Brain microvascular endothelial cell (primary cell): Measurements from ENCODE around the gene ITGB5.
A peak's percentile ranks its signal among the peaks of the same experiment; 100 is the strongest.

Source experiments
- DNase-seq: peaks from one replicate; pipeline ENCODE4 v3.0.0-alpha.2; 2020
- H3K27ac ChIP-seq: fragments of 250-450 bp; sonication (Bioruptor Pico); 2 replicates; pipeline ENCODE4 v1.5.1; 2020; ENCODE audit warnings: mild to moderate bottlenecking, moderate library complexity
- H3K27me3 ChIP-seq: fragments of 250-450 bp; sonication (Bioruptor Pico); replicated peaks from 2 replicates; pipeline ENCODE4 v1.5.1; 2020; ENCODE audit warnings: mild to moderate bottlenecking
- H3K36me3 ChIP-seq: fragments of 250-450 bp; sonication (Bioruptor Pico); replicated peaks from 2 replicates; pipeline ENCODE4 v1.5.1; 2020; ENCODE audit warnings: mild to moderate bottlenecking
- H3K4me3 ChIP-seq: 2 replicates; pipeline ENCODE4 v1.5.1; 2011; ENCODE audit warnings: low read depth, mild to moderate bottlenecking, control low read depth, low read length, moderate library complexity
- CTCF ChIP-seq: IDR thresholded peaks from 2 replicates; pipeline ENCODE4 v1.5.1; 2011; ENCODE audit warnings: low read depth, mild to moderate bottlenecking, moderate library complexity, low read length, control low read depth, inconsistent platforms; ENCODE audit errors: missing control alignments
- in situ Hi-C: cut with HindIII; loops from 2 replicates; pipeline ENCODE4 v1.10.0; 2017; ENCODE audit warnings: low sequenced_read_pairs, low pct_ligation_motif_present

Gene ITGB5

GRCh38 chr3:124928333-124929202, 41.4 kb upstream of the ITGB5 start:
- Histone ChIP-seq H3K27me3 (no peaks in the 10 kb centered on the region), H3K27ac (no peak overlapping the region), H3K36me3 (no peaks in the 10 kb centered on the region), H3K4me3 (no peak overlapping the region)
- TF ChIP-seq CTCF = peak; percentile 79
- in situ Hi-C loops = no loop called here
- DNase-seq = peak; percentile 72

GRCh38 chr3:124927574-124928045, 40.4 kb upstream of the ITGB5 start:
- DNase-seq = no peak
- in situ Hi-C loops = no loop called here
- no peak for TF ChIP-seq CTCF

GRCh38 chr3:124926426-124927101, 39.4 kb upstream of the ITGB5 start:
- no peak for DNase-seq
- no peaks in the 10 kb centered on the region for H3K36me3 ChIP-seq
- in situ Hi-C loops = no loop called here
- H3K27me3 ChIP-seq = no peaks in the 10 kb centered on the region
- no peak overlapping the region for H3K27ac ChIP-seq
- no peak for TF ChIP-seq CTCF
- H3K4me3 ChIP-seq = no peak overlapping the region

More at GRCh38 chr3:124927574-124928045, 40.4 kb upstream of the ITGB5 start:
- Histone ChIP-seq H3K36me3 (no peaks in the 10 kb centered on the region), H3K27ac (no peak overlapping the region), H3K27me3 (no peaks in the 10 kb centered on the region), H3K4me3 (no peak overlapping the region)

GRCh38 chr3:124924741-124925140, 37.6 kb upstream of the ITGB5 start:
- in situ Hi-C loops = no loop called here
- Histone ChIP-seq H3K27me3 (no peaks in the 10 kb centered on the region), H3K4me3 (no peak overlapping the region), H3K36me3 (no peaks in the 10 kb centered on the region), H3K27ac (no peak overlapping the region)
- DNase-seq = no peak
- TF ChIP-seq CTCF = no peak

- Histone ChIP-seq H3K4me3 (no peak overlapping the region), H3K27me3 (no peaks in the 10 kb centered on the region), H3K27ac (no peak overlapping the region), H3K36me3 (no peaks in the 10 kb centered on the region)
- in situ Hi-C loops = no loop called here
- TF ChIP-seq CTCF = peak; percentile 55
- DNase-seq = no peak
Observed at GRCh38 chr3:124923833-124924232, 36.7 kb upstream of the ITGB5 start.
